ENCODE results near the gene POC1A. TPM values are rescaled to one million over a fixed set of nuclear protein-coding genes. Genes with fewer than 3 reads are reported as not detected.

The POC1A gene
- total and polyA plus RNA-seq, 10 donors = 1.6 to 4.4 (median 2.9) TPM

- intact Hi-C loops (cut with DNase I; ENCODE audit: low total_unique reads) = loop anchor here (5.0 to 10.0 kb wide), 2 partner anchors 66 to 119 kb away; partner anchors contain the start of gene DUSP7
- H3K36me3 ChIP-seq = peaks cover 0 to 15% (median 0%) of the 10 kb centered on the region in 6 donors
- TF ChIP-seq POLR2AphosphoS5 (IDR thresholded peaks at IDR 0.05) = no peak
- TF ChIP-seq, protein P1, sequence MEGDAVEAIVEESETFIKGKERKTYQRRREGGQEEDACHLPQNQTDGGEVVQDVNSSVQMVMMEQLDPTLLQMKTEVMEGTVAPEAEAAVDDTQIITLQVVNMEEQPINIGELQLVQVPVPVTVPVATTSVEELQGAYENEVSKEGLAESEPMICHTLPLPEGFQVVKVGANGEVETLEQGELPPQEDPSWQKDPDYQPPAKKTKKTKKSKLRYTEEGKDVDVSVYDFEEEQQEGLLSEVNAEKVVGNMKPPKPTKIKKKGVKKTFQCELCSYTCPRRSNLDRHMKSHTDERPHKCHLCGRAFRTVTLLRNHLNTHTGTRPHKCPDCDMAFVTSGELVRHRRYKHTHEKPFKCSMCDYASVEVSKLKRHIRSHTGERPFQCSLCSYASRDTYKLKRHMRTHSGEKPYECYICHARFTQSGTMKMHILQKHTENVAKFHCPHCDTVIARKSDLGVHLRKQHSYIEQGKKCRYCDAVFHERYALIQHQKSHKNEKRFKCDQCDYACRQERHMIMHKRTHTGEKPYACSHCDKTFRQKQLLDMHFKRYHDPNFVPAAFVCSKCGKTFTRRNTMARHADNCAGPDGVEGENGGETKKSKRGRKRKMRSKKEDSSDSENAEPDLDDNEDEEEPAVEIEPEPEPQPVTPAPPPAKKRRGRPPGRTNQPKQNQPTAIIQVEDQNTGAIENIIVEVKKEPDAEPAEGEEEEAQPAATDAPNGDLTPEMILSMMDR (IDR thresholded peaks at IDR 0.05 in 8 of 11, conservative IDR thresholded peaks at IDR 0.05 in 3 of 11) = no peak
- TF ChIP-seq POLR2A (IDR thresholded peaks at IDR 0.05) = no peak
- WGBS, 5 donors = 42 to 59% (median 57%) methylated on average over 3 of the region's 3 CpGs
- H3K27me3 ChIP-seq (replicated peaks in 1 of 7) = no peaks in the 10 kb centered on the region
- H3K27ac ChIP-seq = peak overlapping the region; percentile 72 to 88 (median 84)
- no peak overlapping the region for H3K4me3 ChIP-seq
- peak; percentile 47 for DNase-seq
- H3K9me3 ChIP-seq = no peaks in the 10 kb centered on the region
- peaks cover 11 to 66% (median 44%) of the 10 kb centered on the region in 6 donors for H3K4me1 ChIP-seq
These were observed 33.4 kb downstream of the POC1A start for GRCh38 chr3:52120556-52121463.

- DNase-seq = peak; percentile 64
- Histone ChIP-seq H3K4me3 (no peak overlapping the region), H3K27me3 (replicated peaks in 1 of 7) (no peaks in the 10 kb centered on the region), H3K36me3 (peaks cover 0 to 13% (median 0%) of the 10 kb centered on the region in 6 donors), H3K9me3 (no peaks in the 10 kb centered on the region), H3K4me1 (peaks cover 11 to 66% (median 44%) of the 10 kb centered on the region in 6 donors), H3K27ac (peak overlapping the region; percentile 72 to 88 (median 84))
- no peak for TF ChIP-seq POLR2A (IDR thresholded peaks at IDR 0.05)
- TF ChIP-seq, protein P1 (IDR thresholded peaks at IDR 0.05 in 8 of 11, conservative IDR thresholded peaks at IDR 0.05 in 3 of 11) = no peak
- TF ChIP-seq POLR2AphosphoS5 (IDR thresholded peaks at IDR 0.05) = no peak
- WGBS, 5 donors = 59 to 74% (median 68%) methylated on average over 6 of the region's 6 CpGs
- intact Hi-C loops (cut with DNase I; ENCODE audit: low total_unique reads) = loop anchor here (5.0 to 10.0 kb wide), 2 partner anchors 65 to 118 kb away; partner anchors contain the start of gene DUSP7
These were observed 34.4 kb downstream of the POC1A start for GRCh38 chr3:52119826-52120225.

DNA sequence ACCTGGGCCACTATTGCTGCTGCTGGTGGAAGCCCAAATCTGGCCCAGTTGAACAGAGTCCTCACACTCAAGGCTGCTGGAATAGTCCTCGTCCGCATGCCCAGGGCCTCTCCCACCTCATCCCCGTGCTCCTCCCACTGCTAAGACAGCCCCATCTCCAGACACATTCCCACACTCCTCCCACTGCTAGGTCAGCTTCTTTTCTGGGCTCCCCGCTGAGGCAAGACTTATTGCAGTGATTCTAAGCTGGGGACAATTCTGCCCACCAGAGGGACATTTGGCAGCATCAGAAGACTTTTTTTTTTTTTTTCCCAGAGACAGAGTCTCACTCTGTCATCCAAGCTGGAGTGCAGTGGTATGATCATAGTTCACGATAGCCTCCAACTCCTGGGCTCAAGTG, 35.1 kb downstream of the POC1A start:
- intact Hi-C loops (cut with DNase I; ENCODE audit: low total_unique reads) = no loop called here
- peak; percentile 56 for DNase-seq
- peaks cover 0 to 14% (median 0%) of the 10 kb centered on the region in 6 donors for H3K36me3 ChIP-seq
- H3K4me3 ChIP-seq = no peak overlapping the region
- H3K27ac ChIP-seq = peak overlapping the region in 5 of 8 donors; percentile 22 to 88 (median 86)
- WGBS, 5 donors = 67 to 83% (median 72%) methylated on average over 5 of the region's 5 CpGs
- TF ChIP-seq, protein P1 (IDR thresholded peaks at IDR 0.05 in 8 of 11, conservative IDR thresholded peaks at IDR 0.05 in 3 of 11) = peak in 1 of 11 experiments; percentile 6
- no peak for TF ChIP-seq POLR2AphosphoS5 (IDR thresholded peaks at IDR 0.05)
- H3K4me1 ChIP-seq = peaks cover 11 to 66% (median 44%) of the 10 kb centered on the region in 6 donors
- H3K27me3 ChIP-seq (replicated peaks in 1 of 7) = no peaks in the 10 kb centered on the region
- no peaks in the 10 kb centered on the region for H3K9me3 ChIP-seq
